Renal cortical epithelial cell (primary cell): ENCODE measurements around the gene DENND6A. TPM values are rescaled to one million over a fixed set of nuclear protein-coding genes. Genes with fewer than 3 reads are reported as not detected.

ENCODE experiments used
- DNase-seq: peaks from one replicate; pipeline ENCODE4 v3.0.0-alpha.2; 2011; ENCODE audit warnings: low read depth
- total RNA-seq: library from RNA; depleted of rRNA; stranded (reverse); fragments of >200 nt; gene quantifications from 2 replicates; pipeline ENCODE4 v1.2.3, GENCODE V29; 2014

The DENND6A gene
- total RNA-seq, 1 donor from 2014 or later = 26.7 TPM

DNA sequence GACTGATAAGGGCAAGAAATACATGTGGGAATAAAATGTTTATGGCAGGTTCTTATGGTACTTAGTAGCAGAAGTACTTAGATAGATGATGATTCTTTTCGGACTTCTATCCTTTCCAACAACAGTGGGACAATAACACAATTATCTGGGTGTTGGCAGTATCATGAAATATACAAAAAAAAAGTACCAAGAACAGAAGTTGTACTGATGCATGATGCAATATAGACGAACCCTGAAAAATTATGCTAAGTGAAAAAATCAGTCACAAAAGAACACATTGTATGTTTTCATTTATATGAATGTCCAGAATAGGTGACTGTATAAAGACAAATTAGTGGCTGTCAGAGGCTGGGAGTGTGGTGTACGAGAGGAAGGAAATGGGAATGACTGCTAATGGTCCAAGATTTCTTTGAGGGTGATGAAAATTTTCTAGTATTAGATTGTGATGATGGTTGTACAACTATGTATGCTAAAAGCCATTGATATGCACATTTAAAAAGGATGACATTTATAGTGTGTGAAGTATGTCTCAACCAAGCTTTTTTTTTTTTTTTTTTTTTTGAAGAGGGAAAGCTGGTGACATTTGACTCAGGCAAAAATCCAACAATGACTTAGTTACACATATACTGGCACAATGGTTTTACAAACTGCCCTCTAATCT, 116.8 kb downstream of the DENND6A start:
- DNase-seq = no peak

Other genes starting within 250 kb of the DENND6A start
- gene DNAH12, start 148.7 kb downstream of the DENND6A start, total RNA-seq = 0.17 and 0.25 TPM in 2 replicates
- gene PDE12, start 136.8 kb downstream of the DENND6A start, total RNA-seq = 19.8 and 27.3 TPM in 2 replicates
- gene ARF4, start 95.7 kb downstream of the DENND6A start, total RNA-seq = 244 and 291 TPM in 2 replicates
- 61.5 and 130 TPM in 2 replicates for gene SLMAP, start 63.2 kb upstream of the DENND6A start, total RNA-seq